BLaER1 (cell line): ENCODE data around the gene PLXNA4.

Source experiments
- H3K27ac ChIP-seq: shearing (Covaris generic); formaldehyde crosslinking; 2 replicates; pipeline ENCODE4 v1.8.1; 2022
- H3K27me3 ChIP-seq: shearing (Covaris generic); formaldehyde crosslinking; 2 replicates; pipeline ENCODE4 v1.8.1; 2022
- H3K36me3 ChIP-seq: shearing (Covaris generic); formaldehyde crosslinking; 2 replicates; pipeline ENCODE4 v1.8.1; 2022
- H3K4me1 ChIP-seq: shearing (Covaris generic); formaldehyde crosslinking; 2 replicates; pipeline ENCODE4 v1.8.1; 2022
- H3K4me2 ChIP-seq: shearing (Covaris generic); formaldehyde crosslinking; 2 replicates; pipeline ENCODE4 v1.8.1; 2022
- H3K4me3 ChIP-seq: shearing (Covaris generic); formaldehyde crosslinking; 2 replicates; pipeline ENCODE4 v1.8.1; 2022
- H3K9ac ChIP-seq: shearing (Covaris generic); formaldehyde crosslinking; 2 replicates; pipeline ENCODE4 v1.8.1; 2022
- H3K9me3 ChIP-seq: shearing (Covaris generic); formaldehyde crosslinking; 2 replicates; pipeline ENCODE4 v1.8.1; 2022
- H4K20me1 ChIP-seq: shearing (Covaris generic); formaldehyde crosslinking; 2 replicates; pipeline ENCODE4 v1.8.1; 2022
- Cebpa-rat ChIP-seq: shearing (Covaris generic); IDR thresholded peaks from 2 replicates; pipeline ENCODE4 v1.8.1; 2022

The PLXNA4 gene

DNA sequence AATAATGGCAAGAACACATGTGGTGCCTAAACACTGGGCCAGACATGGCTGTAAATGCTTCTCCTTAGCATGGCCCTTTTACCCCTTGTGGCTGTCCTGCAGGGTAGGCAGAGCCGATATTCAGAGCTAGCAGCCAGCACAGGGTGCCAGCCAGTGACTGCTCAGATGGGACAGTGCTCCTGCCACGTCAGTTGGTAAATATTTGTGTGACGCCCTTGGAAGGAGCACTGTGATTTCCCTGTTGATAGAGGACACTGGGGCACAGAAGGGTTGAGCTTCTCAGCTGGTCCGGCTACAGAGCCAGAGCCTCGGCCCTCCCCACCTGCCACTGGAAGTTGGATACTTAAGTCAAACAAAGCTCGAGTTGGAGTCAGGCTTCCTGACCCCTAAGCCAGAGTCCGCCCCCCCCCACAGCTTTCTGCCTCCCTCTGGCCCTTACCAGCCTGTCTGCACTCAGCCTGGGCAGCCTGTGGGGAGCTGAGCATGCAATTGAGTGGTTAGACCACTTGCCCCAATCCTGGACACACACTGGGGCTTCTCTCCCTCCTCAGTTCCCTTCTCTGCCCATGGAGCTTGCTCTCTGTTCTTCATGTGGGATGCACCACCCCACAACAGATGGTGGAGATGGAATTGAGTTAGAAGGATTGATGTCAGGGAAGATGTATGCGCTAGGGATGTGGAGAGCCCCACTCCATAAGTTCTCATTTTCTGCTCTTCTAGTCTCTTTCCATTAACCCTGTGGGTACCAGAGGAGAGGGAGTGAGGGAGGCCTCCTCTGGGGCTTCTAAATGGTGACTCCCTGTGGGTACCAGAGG, 350.8 kb downstream of the PLXNA4 start:
- H3K27ac ChIP-seq = no peak overlapping the region
- no peaks in the 10 kb centered on the region for H3K36me3 ChIP-seq
- TF ChIP-seq Cebpa-rat = no peak
- no peaks in the 10 kb centered on the region for H3K27me3 ChIP-seq
- H3K4me2 ChIP-seq = no peak overlapping the region
- H3K9me3 ChIP-seq = no peaks in the 10 kb centered on the region
- no peaks in the 10 kb centered on the region for H3K4me1 ChIP-seq
- H4K20me1 ChIP-seq = no peaks in the 10 kb centered on the region
- no peak overlapping the region for H3K9ac ChIP-seq
- H3K4me3 ChIP-seq = no peak overlapping the region

- H3K4me2 ChIP-seq = no peak overlapping the region
- no peaks in the 10 kb centered on the region for H3K36me3 ChIP-seq
- H3K4me1 ChIP-seq = no peaks in the 10 kb centered on the region
- no peak overlapping the region for H3K4me3 ChIP-seq
- H3K27ac ChIP-seq = no peak overlapping the region
- H4K20me1 ChIP-seq = no peaks in the 10 kb centered on the region
- H3K27me3 ChIP-seq = no peaks in the 10 kb centered on the region
- H3K9ac ChIP-seq = no peak overlapping the region
- no peaks in the 10 kb centered on the region for H3K9me3 ChIP-seq
- TF ChIP-seq Cebpa-rat = no peak
Measured at GRCh38 chr7:132221356-132221755, 354.9 kb downstream of the PLXNA4 start.

- no peak overlapping the region for H3K9ac ChIP-seq
- no peaks in the 10 kb centered on the region for H3K36me3 ChIP-seq
- H3K27me3 ChIP-seq = no peaks in the 10 kb centered on the region
- TF ChIP-seq Cebpa-rat = no peak
- no peaks in the 10 kb centered on the region for H3K4me1 ChIP-seq
- H3K4me2 ChIP-seq = no peak overlapping the region
- no peaks in the 10 kb centered on the region for H4K20me1 ChIP-seq
- H3K9me3 ChIP-seq = no peaks in the 10 kb centered on the region
- H3K27ac ChIP-seq = no peak overlapping the region
- no peak overlapping the region for H3K4me3 ChIP-seq
Measured at GRCh38 chr7:132220060-132220459, 356.2 kb downstream of the PLXNA4 start.

- Histone ChIP-seq H3K36me3 (no peaks in the 10 kb centered on the region), H3K4me1 (no peaks in the 10 kb centered on the region), H3K9ac (no peak overlapping the region), H3K27me3 (no peaks in the 10 kb centered on the region), H3K27ac (no peak overlapping the region), H3K9me3 (no peaks in the 10 kb centered on the region), H3K4me2 (no peak overlapping the region), H3K4me3 (no peak overlapping the region), H4K20me1 (no peaks in the 10 kb centered on the region)
- TF ChIP-seq Cebpa-rat = no peak
Measured at GRCh38 chr7:132218876-132219275, 357.4 kb downstream of the PLXNA4 start.

DNA sequence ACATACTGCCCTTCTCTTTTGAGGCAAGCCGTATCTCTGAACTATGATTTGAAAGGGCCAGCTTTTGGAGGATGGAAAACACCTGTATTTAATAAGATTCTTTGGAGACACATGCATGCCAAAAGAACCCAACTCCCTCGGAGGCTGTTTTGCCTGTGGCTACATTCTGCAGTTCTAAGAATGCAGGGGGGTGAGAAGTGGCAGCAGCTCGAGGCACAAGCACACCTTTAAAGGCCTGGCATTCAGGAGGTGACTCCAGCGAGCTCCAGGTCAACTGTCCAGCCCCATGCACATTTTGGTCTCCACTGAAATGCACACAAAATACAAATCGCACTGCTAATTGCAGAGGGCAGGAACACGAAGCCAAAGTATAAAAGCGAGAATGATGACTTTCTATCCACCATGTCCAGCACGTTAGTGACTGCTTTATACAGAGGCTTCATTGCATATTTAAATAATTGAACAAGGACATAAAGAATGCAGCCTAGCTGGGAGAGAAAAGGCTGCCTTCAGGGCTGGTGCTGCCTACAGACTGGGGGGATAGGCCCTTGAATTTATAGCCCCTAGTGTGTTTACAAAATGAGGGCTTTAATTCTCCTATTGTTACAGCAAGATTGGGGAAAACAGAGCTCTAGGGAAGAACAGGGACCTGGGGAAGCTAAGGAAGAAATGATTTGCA, 359.3 kb downstream of the PLXNA4 start:
- no peak overlapping the region for H3K27ac ChIP-seq
- no peaks in the 10 kb centered on the region for H3K4me1 ChIP-seq
- no peak for TF ChIP-seq Cebpa-rat
- H4K20me1 ChIP-seq = no peaks in the 10 kb centered on the region
- no peaks in the 10 kb centered on the region for H3K9me3 ChIP-seq
- no peak overlapping the region for H3K4me3 ChIP-seq
- H3K4me2 ChIP-seq = no peak overlapping the region
- no peaks in the 10 kb centered on the region for H3K36me3 ChIP-seq
- no peaks in the 10 kb centered on the region for H3K27me3 ChIP-seq
- no peak overlapping the region for H3K9ac ChIP-seq

DNA sequence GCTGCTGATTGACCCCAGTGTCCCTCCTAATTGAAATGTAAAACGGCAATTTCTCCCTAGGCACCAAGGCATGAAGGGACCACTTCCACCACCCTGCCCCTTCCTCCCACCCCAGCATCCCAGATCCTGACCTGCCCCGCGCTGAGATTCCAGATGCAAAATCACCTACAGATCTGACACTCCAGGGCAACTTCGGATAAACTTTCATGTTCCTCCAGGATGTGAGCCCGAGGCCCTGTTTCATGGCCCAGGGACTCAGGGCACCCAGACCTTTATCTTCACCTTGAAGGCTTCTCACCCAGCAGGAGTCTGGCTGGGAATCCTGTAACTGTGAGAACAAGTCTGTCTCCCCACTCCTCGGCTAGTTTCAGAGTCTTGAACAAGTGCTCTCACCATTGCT, 361.8 kb downstream of the PLXNA4 start:
- no peak for TF ChIP-seq Cebpa-rat
- Histone ChIP-seq H3K4me3 (no peak overlapping the region), H3K27me3 (no peaks in the 10 kb centered on the region)

GRCh38 chr7:132213583-132213982, 362.7 kb downstream of the PLXNA4 start:
- H3K27ac ChIP-seq = no peak overlapping the region
- TF ChIP-seq Cebpa-rat = no peak

More for the DNA sequence above, 361.8 kb downstream of the PLXNA4 start:
- Histone ChIP-seq H3K9me3 (no peaks in the 10 kb centered on the region), H3K9ac (no peak overlapping the region), H3K4me2 (no peak overlapping the region), H3K4me1 (no peaks in the 10 kb centered on the region), H3K27ac (no peak overlapping the region), H4K20me1 (no peaks in the 10 kb centered on the region), H3K36me3 (no peaks in the 10 kb centered on the region)

DNA sequence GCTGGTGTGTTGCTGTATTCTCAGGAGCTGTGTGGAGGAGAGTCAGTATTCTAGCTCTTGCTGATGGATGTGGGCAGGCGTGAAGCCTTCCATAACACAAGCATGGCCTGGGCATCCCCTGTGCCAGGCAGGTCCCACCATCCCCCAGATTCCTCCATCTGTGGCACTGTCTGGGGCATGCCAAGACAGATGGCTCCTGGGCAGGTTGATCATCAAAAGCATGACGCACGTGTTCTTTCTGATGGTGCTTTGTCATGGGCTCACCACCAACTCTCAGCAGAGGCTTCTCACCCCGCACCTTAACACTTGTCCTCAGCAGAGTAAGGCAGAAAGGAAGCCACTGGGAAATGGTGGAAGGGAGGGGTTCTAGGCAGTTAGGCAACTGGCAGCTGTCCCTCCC, 364.3 kb downstream of the PLXNA4 start:
- Histone ChIP-seq H3K27ac (no peak overlapping the region), H3K4me1 (no peaks in the 10 kb centered on the region), H3K9ac (no peak overlapping the region), H3K9me3 (no peaks in the 10 kb centered on the region), H4K20me1 (no peaks in the 10 kb centered on the region), H3K4me3 (no peak overlapping the region), H3K27me3 (no peaks in the 10 kb centered on the region), H3K36me3 (no peaks in the 10 kb centered on the region), H3K4me2 (no peak overlapping the region)
- TF ChIP-seq Cebpa-rat = no peak

More at GRCh38 chr7:132213583-132213982, 362.7 kb downstream of the PLXNA4 start:
- H3K4me1 ChIP-seq = no peaks in the 10 kb centered on the region
- no peak overlapping the region for H3K4me3 ChIP-seq
- no peak overlapping the region for H3K9ac ChIP-seq
- no peaks in the 10 kb centered on the region for H3K36me3 ChIP-seq
- H3K9me3 ChIP-seq = no peaks in the 10 kb centered on the region
- H3K27me3 ChIP-seq = no peaks in the 10 kb centered on the region
- no peak overlapping the region for H3K4me2 ChIP-seq
- H4K20me1 ChIP-seq = no peaks in the 10 kb centered on the region

- Histone ChIP-seq H3K9me3 (no peaks in the 10 kb centered on the region), H3K27ac (no peak overlapping the region), H4K20me1 (no peaks in the 10 kb centered on the region), H3K9ac (no peak overlapping the region), H3K36me3 (no peaks in the 10 kb centered on the region), H3K4me2 (no peak overlapping the region), H3K27me3 (no peaks in the 10 kb centered on the region), H3K4me3 (no peak overlapping the region), H3K4me1 (no peaks in the 10 kb centered on the region)
- no peak for TF ChIP-seq Cebpa-rat
Measured at GRCh38 chr7:132210821-132211220, 365.4 kb downstream of the PLXNA4 start.

GRCh38 chr7:132207782-132208181, 368.5 kb downstream of the PLXNA4 start:
- no peaks in the 10 kb centered on the region for H3K27me3 ChIP-seq
- TF ChIP-seq Cebpa-rat = no peak

More at GRCh38 chr7:132207782-132208181, 368.5 kb downstream of the PLXNA4 start:
- H3K4me3 ChIP-seq = no peak overlapping the region
- no peak overlapping the region for H3K27ac ChIP-seq
- H3K9me3 ChIP-seq = no peaks in the 10 kb centered on the region
- no peak overlapping the region for H3K9ac ChIP-seq
- no peaks in the 10 kb centered on the region for H4K20me1 ChIP-seq
- H3K4me1 ChIP-seq = no peaks in the 10 kb centered on the region
- H3K36me3 ChIP-seq = no peaks in the 10 kb centered on the region
- H3K4me2 ChIP-seq = no peak overlapping the region
